ENCODE measurements around the gene PTPRJ. TPM values are rescaled to one million over a fixed set of nuclear protein-coding genes. Genes with fewer than 3 reads are reported as not detected.

Gene PTPRJ
- total and polyA plus RNA-seq, 2 of the 4 experiments (the other 2 are of a cell fraction), result 5.6 to 14.9 TPM

GRCh38 chr11:47977623-47978022 is 2.7 kb upstream of the PTPRJ start:
- no peak overlapping the region for H3K18ac ChIP-seq (ENCODE audit: low read depth, low read length)
- POLR2A ChIA-PET (ENCODE audit: unreplicated experiment), result no interaction called here
- H3K9ac ChIP-seq (ENCODE audit: low read depth, low read length), result no peak overlapping the region
- TF ChIP-seq CEBPB (IDR thresholded peaks at IDR 0.05; ENCODE audit: low read depth, low read length), result peak; percentile 52
- TF ChIP-seq MAZ (IDR thresholded peaks at IDR 0.05; ENCODE audit: borderline replicate concordance, low read depth, low read length), result no peak
- H3K4me1 ChIP-seq (ENCODE audit: control insufficient read depth, insufficient read depth, low read length), result peaks cover 21% of the 10 kb centered on the region
- peak overlapping the region; percentile 61 for H2AFZ ChIP-seq (replicated peaks; ENCODE audit: low read length, poor library complexity)
- no TSS peak for BruUV-seq (replicated peaks)
- H3K27me3 ChIP-seq (ENCODE audit: control insufficient read depth, insufficient read depth, low read length), result no peaks in the 10 kb centered on the region
- H4K5ac ChIP-seq (ENCODE audit: low read depth, low read length), result no peak overlapping the region
- peak overlapping the region in 1 of 2 experiments; percentile 46; a peak in 1 of 4 replicates for H4K8ac ChIP-seq (ENCODE audit: low read depth in 2 of 2, low read length in 2 of 2)
- H2AK5ac ChIP-seq (ENCODE audit: low read depth, low read length), result 0 out of 2 replicates have a peak overlapping the region, but pooled peaks have one; percentile 6
- no peak overlapping the region for H2AK9ac ChIP-seq (replicated peaks; ENCODE audit: low read depth, low read length, poor library complexity)
- dilution Hi-C loops (cut with HindIII; ENCODE audit: low sequenced_read_pairs, unreplicated experiment), result no loop called here
- no peak overlapping the region; the same call in 1 of the 2 replicates for H2BK20ac ChIP-seq (ENCODE audit: low read depth, low read length)
- 0 out of 2 replicates have a peak overlapping the region, but pooled peaks have one; percentile 59 for H3K23ac ChIP-seq (ENCODE audit: low read depth, low read length)
- peaks cover 6% of the 10 kb centered on the region for H3K9me1 ChIP-seq (ENCODE audit: insufficient read depth, low read length)
- H3K9me3 ChIP-seq (ENCODE audit: control insufficient read depth, insufficient read depth, low read length), result no peaks in the 10 kb centered on the region
- 0 out of 3 replicates have a peak overlapping the region, but pooled peaks have one; percentile 28 for H2BK15ac ChIP-seq (ENCODE audit: low read depth, low read length)
- H4K91ac ChIP-seq (ENCODE audit: insufficient read depth, low read depth, low read length), result no peak overlapping the region
- no peak overlapping the region for H2BK5ac ChIP-seq (ENCODE audit: low read depth, low read length, poor library complexity, severe bottlenecking)
- intact Hi-C loops (cut with micrococcal nuclease), result no loop called here
- H3K56ac ChIP-seq (ENCODE audit: extremely low read depth, insufficient read depth, low read length), result no peak overlapping the region
- 47% methylated on average over 2 of the region's 5 CpGs; no CpG with 5 or more reads in 1 of the 2 experiments for WGBS, 2 experiments (ENCODE audit: extremely low coverage in 2 of 2, insufficient read length in 1 of 2)
- H3K4ac ChIP-seq (ENCODE audit: low read depth, low read length), result peak overlapping the region; percentile 25; the same call in 1 of the 2 replicates
- no peaks in the 10 kb centered on the region for H4K20me1 ChIP-seq (ENCODE audit: insufficient read depth, low read length)
- in situ Hi-C loops (cut with MboI; ENCODE audit: low sequenced_read_pairs), result no loop called here
- H3K4me2 ChIP-seq (ENCODE audit: low read depth, low read length), result no peak overlapping the region
- 0 out of 2 replicates have a peak overlapping the region, but pooled peaks have one; percentile 37 for H3K14ac ChIP-seq (replicated peaks; ENCODE audit: low read depth, low read length)
- H3K79me1 ChIP-seq (ENCODE audit: low read depth in 1 of 2, low read length in 2 of 2), result peaks cover 8 to 13% of the 10 kb centered on the region in 2 experiments; a peak in 2 of 4 replicates
- no peak overlapping the region; the same call in 1 of the 2 replicates for H2BK120ac ChIP-seq (ENCODE audit: low read depth, low read length)
- H3K27ac ChIP-seq (ENCODE audit: insufficient read depth, low read length), result no peak overlapping the region
- no peaks in the 10 kb centered on the region for H3K36me3 ChIP-seq (ENCODE audit: control insufficient read depth, insufficient read depth, low read length)
- DNase-seq (peak; percentile 38), ATAC-seq (ENCODE audit: low read depth) (no peak)
- H3K4me3 ChIP-seq (ENCODE audit: insufficient read depth, low read depth, low read length), result no peak overlapping the region
- CTCF ChIA-PET, result interaction anchor here (1.1 kb wide), 1 partner anchor 86 kb away, joined by 3 read pairs; no protein-coding TSS in a partner anchor
